Esophagus squamous epithelium (tissue), 5 donors: ENCODE measurements around the gene SDHAF2. TPM values are rescaled to one million over a fixed set of nuclear protein-coding genes. Genes with fewer than 3 reads are reported as not detected.
A peak's percentile ranks its signal among the peaks of the same experiment; 100 is the strongest.
"Not testable (repeated sequence)": the region's sequence is repeated elsewhere in the genome, so short reads cannot be mapped to it uniquely, and the experiment has no call there.

Source experiments
- DNase-seq: peaks from one replicate; lab custom pipeline; 2025; lab: John Stamatoyannopoulos, UW
- H3K27ac ChIP-seq, 4 donors: fragments of 200-600 bp; sonication (generic); one replicate each; pipeline ENCODE4 v1.5.1; 2016 to 2019; ENCODE audit warnings: mild to moderate bottlenecking in 1 of 4
- H3K27me3 ChIP-seq, 4 donors: fragments of 200-600 bp; sonication (generic); 1 replicate in 3 of 4; 2 replicates in 1 of 4; pipeline versions ENCODE4 v1.5.1 to v1.6.0; 2017 to 2021; ENCODE audit warnings: antibody characterized with exemption in 1 of 4
- H3K36me3 ChIP-seq, 3 donors: fragments of 200-600 bp; sonication (generic); one replicate each; pipeline ENCODE4 v1.5.1; 2016 to 2019
- H3K4me1 ChIP-seq, 3 donors: fragments of 200-600 bp; sonication (generic); one replicate each; pipeline ENCODE4 v1.5.1; 2017 to 2019
- H3K4me3 ChIP-seq, 4 donors: fragments of 200-600 bp; sonication (generic); 1 replicate in 3 of 4; 2 replicates in 1 of 4; pipeline ENCODE4 v1.5.1; 2016 to 2019; ENCODE audit warnings: mild to moderate bottlenecking in 2 of 4, moderate library complexity in 1 of 4
- H3K9me3 ChIP-seq, 3 donors: fragments of 200-600 bp; sonication (generic); one replicate each; pipeline ENCODE4 v1.5.1; 2016 to 2019
- CTCF ChIP-seq, 6 experiments: fragments of 450-650 bp in 4 of 6; fragments of 200-600 bp in 2 of 6; sonication (generic) in 2 of 6; IDR thresholded peaks; one replicate each; pipeline ENCODE4 v1.5.1; 2016 to 2019; ENCODE audit warnings: antibody characterized with exemption in 6 of 6, mild to moderate bottlenecking in 4 of 6, moderate library complexity in 4 of 6
- POLR2A ChIP-seq, 4 donors: fragments of 450-650 bp; IDR thresholded peaks; one replicate each; pipeline ENCODE4 v1.6.1; 2017; ENCODE audit warnings: antibody characterized with exemption in 4 of 4, mild to moderate bottlenecking in 4 of 4, moderate library complexity in 3 of 4
- WGBS, 2 donors: methylation state at CpG; one replicate each; pipeline ENCODE4 v1.1.5; 2018; 5-methylcytosine and 5-hydroxymethylcytosine counted together
- intact Hi-C: fragments of 100-400 bp; cut with DNase I; formaldehyde crosslinking; loops from one replicate; pipeline ENCODE4 v1.15.0; 2022
- total RNA-seq, 4 donors: library from RNA; depleted of rRNA; stranded (reverse); fragments of >200 nt; gene quantifications; one replicate each; pipeline ENCODE4 v1.1.0, GENCODE V29; 2016
- donor health status: DM: yes; HTN: yes; CAD: no.

Gene SDHAF2
- total RNA-seq, 4 donors from 2014 or later, result 26.0 to 62.9 (median 43.7) TPM

- intact Hi-C loops, result no loop called here
- no peak overlapping the region for H3K27ac ChIP-seq
- WGBS, 2 donors, result 94 to 98% methylated on average over 3 of the region's 3 CpGs
- H3K9me3 ChIP-seq, result no peaks in the 10 kb centered on the region
- peaks cover 0 to 53% (median 2%) of the 10 kb centered on the region in 3 donors for H3K4me1 ChIP-seq
- DNase-seq, result no peak
- peaks cover 14 to 100% (median 46%) of the 10 kb centered on the region in 3 donors for H3K36me3 ChIP-seq
- H3K4me3 ChIP-seq, result no peak overlapping the region
- no peaks in the 10 kb centered on the region for H3K27me3 ChIP-seq
- TF ChIP-seq CTCF (IDR thresholded peaks at IDR 0.05), result no peak
- no peak for TF ChIP-seq POLR2A (IDR thresholded peaks at IDR 0.05)
Observed at GRCh38 chr11:61422226-61422625, 7.7 kb upstream of the SDHAF2 start.

GRCh38 chr11:61425367-61426131 lies 4.4 kb upstream of the SDHAF2 start:
- TF ChIP-seq POLR2A (IDR thresholded peaks at IDR 0.05), result no peak
- TF ChIP-seq CTCF (IDR thresholded peaks at IDR 0.05), result no peak
- intact Hi-C loops, result no loop called here
- no peaks in the 10 kb centered on the region for H3K27me3 ChIP-seq
- no peak overlapping the region for H3K27ac ChIP-seq
- DNase-seq, result no peak
- peaks cover 5 to 66% (median 12%) of the 10 kb centered on the region in 3 donors for H3K4me1 ChIP-seq
- 73 to 75% methylated on average over 1 of the region's 1 CpG for whole genome bisulfite sequencing, 2 donors
- H3K9me3 ChIP-seq, result no peaks in the 10 kb centered on the region
- H3K36me3 ChIP-seq, result peaks cover 14 to 82% (median 36%) of the 10 kb centered on the region in 3 donors
- no peak overlapping the region for H3K4me3 ChIP-seq

- intact Hi-C loops, result no loop called here
- WGBS, 2 donors, result 0% methylated on average over 1 to 3 of the region's 37 CpGs
- no peak for DNase-seq
- Histone ChIP-seq H3K9me3 (no peaks in the 10 kb centered on the region), H3K4me3 (peak overlapping the region; percentile 76 to 99 (median 91)), H3K4me1 (peaks cover 5 to 69% (median 21%) of the 10 kb centered on the region in 3 donors), H3K27ac (peak overlapping the region; percentile 95 to 99 (median 98)), H3K27me3 (no peaks in the 10 kb centered on the region), H3K36me3 (peaks cover 7 to 54% (median 24%) of the 10 kb centered on the region in 3 donors)
- TF ChIP-seq CTCF (IDR thresholded peaks at IDR 0.05) (peak in 2 of 6 experiments; percentile 7 to 17), POLR2A (IDR thresholded peaks at IDR 0.05) (no peak)
Observed at GRCh38 chr11:61429346-61429690, 606 bp upstream of the SDHAF2 start.

GRCh38 chr11:61430839-61431238 lies 915 bp downstream of the SDHAF2 start:
- intact Hi-C loops, H3K9me3 ChIP-seq, DNase-seq, H3K27me3 ChIP-seq: not testable (repeated sequence)
- peaks cover 6 to 38% (median 12%) of the 10 kb centered on the region in 3 donors for H3K36me3 ChIP-seq
- peak overlapping the region; percentile 76 to 99 (median 91) for H3K4me3 ChIP-seq
- WGBS, 2 donors, result 56 to 65% methylated on average over 10 of the region's 10 CpGs
- peak overlapping the region in 3 of 4 donors; percentile 97 to 99 (median 98) for H3K27ac ChIP-seq
- H3K4me1 ChIP-seq, result peaks cover 10 to 64% (median 26%) of the 10 kb centered on the region in 3 donors

- Histone ChIP-seq H3K36me3 (peaks cover 4 to 72% (median 41%) of the 10 kb centered on the region in 3 donors), H3K4me3 (no peak overlapping the region), H3K4me1 (peaks cover 6 to 18% (median 11%) of the 10 kb centered on the region in 3 donors), H3K27me3 (no peaks in the 10 kb centered on the region), H3K9me3 (no peaks in the 10 kb centered on the region), H3K27ac (no peak overlapping the region)
- TF ChIP-seq CTCF (IDR thresholded peaks at IDR 0.05) (no peak), POLR2A (IDR thresholded peaks at IDR 0.05) (no peak)
- 88 to 97% methylated on average over 5 of the region's 5 CpGs for WGBS, 2 donors
- DNase-seq, result no peak
- intact Hi-C loops, result no loop called here
Observed at GRCh38 chr11:61437496-61437895, 7.6 kb downstream of the SDHAF2 start.
